NCI-H1694 treated with DMSO at 0.1 percent for 48 hours (cell line): Measurements from ENCODE around the gene GPR6.

Source experiments
- DNase-seq: peaks from one replicate; lab custom pipeline; 2025; lab: John Stamatoyannopoulos, UW

Gene GPR6

GRCh38 chr6:109999740-110000139, 21.6 kb downstream of the GPR6 start:
- no peak for DNase-seq

GRCh38 chr6:110002676-110003075, 24.6 kb downstream of the GPR6 start:
- no peak for DNase-seq

GRCh38 chr6:110013386-110013785, 35.3 kb downstream of the GPR6 start:
- no peak for DNase-seq

GRCh38 chr6:110015206-110015605, 37.1 kb downstream of the GPR6 start:
- no peak for DNase-seq

- DNase-seq: no peak
These were observed 39.2 kb downstream of the GPR6 start for GRCh38 chr6:110017306-110017705.

GRCh38 chr6:110017946-110018345, 39.8 kb downstream of the GPR6 start:
- DNase-seq: no peak

- DNase-seq: no peak
These were observed 40.4 kb downstream of the GPR6 start for GRCh38 chr6:110018486-110018885.

- DNase-seq: no peak
These were observed 42.8 kb downstream of the GPR6 start for GRCh38 chr6:110020888-110021287.

GRCh38 chr6:110029144-110029543, 51.0 kb downstream of the GPR6 start:
- DNase-seq: no peak
